Naive B cell (primary cell): ENCODE data around the gene VPS13D. TPM values are rescaled to one million over a fixed set of nuclear protein-coding genes. Genes with fewer than 3 reads are reported as not detected.

Experiments
- ATAC-seq, 2 donors: fragments of 150-1000 bp; cut with Tn5 transposase; 2 replicates each; pipeline ENCODE4 v1.10.0; 2021; ENCODE audit warnings: low read depth in 2 of 2, mild to moderate bottlenecking in 2 of 2, moderate library complexity in 2 of 2
- DNase-seq: peaks from one replicate; pipeline ENCODE4 v3.0.0; 2022
- H3K27ac Mint-ChIP-seq, 6 donors: one replicate each; pipeline ENCODE4 v1.8.0; 2020 to 2022; ENCODE audit warnings: mild to moderate bottlenecking in 6 of 6, mixed read lengths in 6 of 6, moderate library complexity in 5 of 6, inconsistent platforms in 2 of 6
- H3K27me3 Mint-ChIP-seq, 3 donors: one replicate each; pipeline ENCODE4 v1.8.0; 2021 to 2022; ENCODE audit warnings: mixed read lengths in 3 of 3, mild to moderate bottlenecking in 1 of 3
- H3K36me3 Mint-ChIP-seq, 2 donors: one replicate each; pipeline ENCODE4 v1.8.0; 2020 to 2022; ENCODE audit warnings: mixed read lengths in 2 of 2, inconsistent platforms in 1 of 2, mild to moderate bottlenecking in 1 of 2
- H3K4me1 Mint-ChIP-seq, 3 donors: one replicate each; pipeline ENCODE4 v1.8.0; 2020 to 2022; ENCODE audit warnings: mixed read lengths in 3 of 3, inconsistent platforms in 1 of 3, mild to moderate bottlenecking in 1 of 3, moderate library complexity in 1 of 3
- H3K4me3 Mint-ChIP-seq, 8 donors: one replicate each; pipeline ENCODE4 v1.8.0; 2020 to 2022; ENCODE audit warnings: mild to moderate bottlenecking in 8 of 8, mixed read lengths in 8 of 8, moderate library complexity in 8 of 8, inconsistent platforms in 2 of 8
- H3K9me3 Mint-ChIP-seq, 7 donors: one replicate each; pipeline ENCODE4 v1.8.0; 2020 to 2022; ENCODE audit warnings: mixed read lengths in 7 of 7, mild to moderate bottlenecking in 5 of 7, inconsistent platforms in 2 of 7, moderate library complexity in 1 of 7
- polyA plus RNA-seq, 6 donors: library from polyadenylated mRNA; unstranded; fragments of 300-500 nt; fragmentation: Illumina TruSeq; gene quantifications; one replicate each; pipeline ENCODE4 v1.2.3, GENCODE V29; 2021; ENCODE audit warnings: low read depth in 6 of 6

The VPS13D gene
- polyA plus RNA-seq, 6 donors from 2014 or later: 7.6 to 14.6 (median 11.8) TPM

DNA sequence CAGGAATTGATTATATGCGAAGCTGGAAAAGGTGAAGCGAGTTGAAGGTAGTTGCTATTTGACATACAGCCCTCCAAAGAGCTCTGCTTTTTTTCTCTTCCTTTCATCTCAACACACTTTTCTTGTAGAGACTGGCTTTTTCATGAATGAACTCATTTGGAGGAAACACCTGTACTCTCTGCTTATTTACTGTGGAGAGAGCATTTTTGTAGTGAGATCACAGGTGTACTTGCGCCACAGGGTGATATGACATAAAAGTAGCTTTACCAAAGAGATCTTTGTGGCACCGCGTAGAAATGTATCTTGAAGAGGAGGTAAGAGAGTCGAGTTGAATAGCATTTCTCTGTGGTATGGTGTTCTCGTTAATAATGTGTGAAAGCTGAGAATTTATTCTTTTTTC, 187.6 kb downstream of the VPS13D start:
- ATAC-seq: no peak
- H3K9me3 Mint-ChIP-seq: no peaks in the 10 kb centered on the region
- H3K4me1 Mint-ChIP-seq: peaks cover 0 to 42% (median 4%) of the 10 kb centered on the region in 3 donors
- no peak overlapping the region for H3K4me3 Mint-ChIP-seq
- H3K27ac Mint-ChIP-seq: peak overlapping the region in 1 of 6 donors; percentile 64
- peaks cover 32 to 37% of the 10 kb centered on the region in 2 donors for H3K36me3 Mint-ChIP-seq
- H3K27me3 Mint-ChIP-seq: no peaks in the 10 kb centered on the region
- DNase-seq: no peak

- H3K27ac Mint-ChIP-seq: no peak overlapping the region
- H3K4me3 Mint-ChIP-seq: no peak overlapping the region
- H3K36me3 Mint-ChIP-seq: peaks cover 24 to 37% of the 10 kb centered on the region in 2 donors
- DNase-seq (no peak), ATAC-seq (no peak)
- H3K27me3 Mint-ChIP-seq: no peaks in the 10 kb centered on the region
- no peaks in the 10 kb centered on the region for H3K9me3 Mint-ChIP-seq
- peaks cover 0 to 40% (median 4%) of the 10 kb centered on the region in 3 donors for H3K4me1 Mint-ChIP-seq
Observed at GRCh38 chr1:12420171-12420570, 190.3 kb downstream of the VPS13D start.

DNA sequence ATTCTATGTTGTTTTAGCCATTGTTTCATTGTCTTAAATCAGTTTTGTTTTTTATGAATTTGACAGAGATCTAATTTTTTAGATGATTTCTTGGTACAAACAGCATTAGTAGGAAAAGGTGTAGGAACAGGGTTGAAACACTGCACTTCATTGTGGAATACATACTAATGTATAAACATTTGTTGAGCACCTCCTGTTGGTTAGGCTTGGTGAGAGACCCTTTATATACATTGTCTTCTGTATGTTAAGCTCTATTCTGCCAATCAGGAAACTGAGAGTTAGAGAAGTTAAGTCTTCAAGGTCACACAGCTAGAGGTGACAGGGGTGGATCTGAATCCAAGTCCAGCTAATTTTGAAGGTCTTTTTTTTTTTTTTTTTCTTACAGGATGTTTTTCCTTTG, 192.7 kb downstream of the VPS13D start:
- Mint-ChIP-seq H3K36me3 (peaks cover 20 to 21% of the 10 kb centered on the region in 2 donors), H3K27ac (peak overlapping the region in 2 of 6 donors; percentile 8 to 14), H3K9me3 (no peaks in the 10 kb centered on the region), H3K4me1 (peaks cover 0 to 25% (median under 1%) of the 10 kb centered on the region in 3 donors), H3K4me3 (no peak overlapping the region), H3K27me3 (no peaks in the 10 kb centered on the region)
- ATAC-seq (no peak), DNase-seq (no peak)

- Mint-ChIP-seq H3K4me1 (peaks cover 0 to 25% (median 0%) of the 10 kb centered on the region in 3 donors), H3K27me3 (no peaks in the 10 kb centered on the region), H3K36me3 (peaks cover 9 to 12% of the 10 kb centered on the region in 2 donors), H3K4me3 (no peak overlapping the region), H3K9me3 (no peaks in the 10 kb centered on the region), H3K27ac (peak overlapping the region in 3 of 6 donors; percentile 12 to 16 (median 15))
- ATAC-seq (no peak), DNase-seq (no peak)
Observed at GRCh38 chr1:12424087-12424529, 194.3 kb downstream of the VPS13D start.

DNA sequence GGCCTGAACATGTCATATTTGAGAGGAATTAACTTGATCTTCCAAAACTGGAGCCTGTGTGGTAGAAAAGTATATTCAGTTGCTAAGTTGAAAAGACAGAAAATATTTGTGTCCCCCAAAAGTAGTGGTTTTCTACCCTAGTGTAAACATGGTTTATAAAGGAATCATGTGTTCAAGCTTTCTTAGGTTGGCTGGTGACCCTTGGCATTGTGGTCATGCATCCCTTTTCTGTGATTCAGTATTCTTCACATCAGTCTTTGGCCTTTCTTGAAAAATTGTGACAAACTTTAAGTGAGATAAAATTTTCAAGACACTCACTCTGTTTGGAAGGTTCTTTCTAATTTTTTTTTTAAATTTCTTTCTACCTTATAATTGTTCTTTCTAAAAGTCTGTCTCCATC, 195.0 kb downstream of the VPS13D start:
- DNase-seq (no peak), ATAC-seq (no peak)
- Mint-ChIP-seq H3K36me3 (peaks cover 6 to 8% of the 10 kb centered on the region in 2 donors), H3K4me1 (peaks cover 0 to 25% (median 0%) of the 10 kb centered on the region in 3 donors), H3K27me3 (no peaks in the 10 kb centered on the region), H3K9me3 (no peaks in the 10 kb centered on the region), H3K27ac (peak overlapping the region in 1 of 6 donors; percentile 78), H3K4me3 (no peak overlapping the region)

GRCh38 chr1:12426030-12426429, 196.2 kb downstream of the VPS13D start:
- Mint-ChIP-seq H3K27me3 (no peaks in the 10 kb centered on the region), H3K27ac (peak overlapping the region in 1 of 6 donors; percentile 21), H3K4me1 (peaks cover 0 to 25% (median 0%) of the 10 kb centered on the region in 3 donors), H3K4me3 (no peak overlapping the region), H3K36me3 (peaks cover 6 to 8% of the 10 kb centered on the region in 2 donors), H3K9me3 (no peaks in the 10 kb centered on the region)
- ATAC-seq (no peak), DNase-seq (no peak)

DNA sequence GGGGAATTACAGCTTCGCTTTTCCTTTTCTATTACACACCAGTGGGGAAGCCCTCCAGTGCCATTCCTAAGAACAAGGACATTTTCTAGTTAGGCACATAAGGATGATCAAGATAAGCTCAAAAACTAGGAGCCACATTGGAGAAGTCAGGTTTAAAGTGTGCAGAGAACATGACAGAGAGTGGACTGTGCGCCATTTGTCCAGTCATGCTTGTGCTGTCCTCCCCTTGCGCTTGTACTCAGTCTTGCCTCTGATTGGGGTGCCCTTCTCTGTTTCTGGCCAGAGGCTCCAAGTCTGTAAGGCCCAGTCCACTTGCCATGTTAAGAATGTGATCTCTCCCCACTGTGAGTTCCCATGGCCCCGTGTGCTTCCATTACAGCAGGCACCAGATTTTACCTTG, 198.5 kb downstream of the VPS13D start:
- Mint-ChIP-seq H3K4me1 (peaks cover under 1 to 13% (median 1%) of the 10 kb centered on the region in 3 donors), H3K27ac (no peak overlapping the region), H3K36me3 (peaks cover 8 to 10% of the 10 kb centered on the region in 2 donors), H3K4me3 (no peak overlapping the region), H3K27me3 (no peaks in the 10 kb centered on the region), H3K9me3 (no peaks in the 10 kb centered on the region)
- DNase-seq (no peak), ATAC-seq (no peak)

DNA sequence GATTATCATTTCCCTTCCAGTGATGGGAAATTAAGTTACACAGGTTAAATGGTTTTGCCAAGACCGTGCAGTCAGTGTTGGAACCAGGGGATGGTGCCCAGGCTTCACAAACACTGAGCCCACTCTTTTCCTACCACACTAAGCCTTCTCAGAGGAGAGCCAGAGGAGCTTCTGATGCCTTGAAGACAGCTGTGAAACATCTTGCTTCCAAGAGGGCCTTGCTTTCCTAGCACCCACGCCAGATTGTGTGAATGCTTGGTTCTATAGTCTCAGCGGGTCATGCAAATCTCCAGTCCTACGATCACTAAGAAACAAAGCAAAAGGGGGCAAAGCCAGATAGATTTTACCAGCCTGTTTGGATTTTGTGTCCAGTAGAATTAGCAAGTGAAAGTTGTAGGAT, 200.7 kb downstream of the VPS13D start:
- no peak overlapping the region for H3K27ac Mint-ChIP-seq
- no peaks in the 10 kb centered on the region for H3K27me3 Mint-ChIP-seq
- H3K36me3 Mint-ChIP-seq: peaks cover 8 to 10% of the 10 kb centered on the region in 2 donors
- DNase-seq: no peak
- H3K9me3 Mint-ChIP-seq: no peaks in the 10 kb centered on the region
- peaks cover 14 to 21% (median 21%) of the 10 kb centered on the region in 3 donors for H3K4me1 Mint-ChIP-seq
- ATAC-seq: no peak
- H3K4me3 Mint-ChIP-seq: no peak overlapping the region

GRCh38 chr1:12432897-12433296, 203.1 kb downstream of the VPS13D start:
- Mint-ChIP-seq H3K4me1 (peaks cover 22 to 44% (median 32%) of the 10 kb centered on the region in 3 donors), H3K9me3 (peaks cover 0 to 2% (median 0%) of the 10 kb centered on the region in 7 donors), H3K4me3 (peak overlapping the region in 1 of 8 donors; percentile 24), H3K27ac (peak overlapping the region in 2 of 6 donors; percentile 75 to 76), H3K36me3 (peaks cover 4 to 8% of the 10 kb centered on the region in 2 donors), H3K27me3 (no peaks in the 10 kb centered on the region)
- no peak for ATAC-seq
- DNase-seq: no peak

- ATAC-seq (no peak), DNase-seq (no peak)
- H3K9me3 Mint-ChIP-seq: peaks cover 0 to 2% (median 0%) of the 10 kb centered on the region in 7 donors
- peaks cover 24 to 49% (median 38%) of the 10 kb centered on the region in 3 donors for H3K4me1 Mint-ChIP-seq
- H3K27me3 Mint-ChIP-seq: no peaks in the 10 kb centered on the region
- peak overlapping the region in 2 of 8 donors; percentile 5 to 24 for H3K4me3 Mint-ChIP-seq
- peaks cover 4 to 10% of the 10 kb centered on the region in 2 donors for H3K36me3 Mint-ChIP-seq
- H3K27ac Mint-ChIP-seq: peak overlapping the region in 5 of 6 donors; percentile 38 to 96 (median 74)
Observed at GRCh38 chr1:12433323-12434053, 203.7 kb downstream of the VPS13D start.

DNA sequence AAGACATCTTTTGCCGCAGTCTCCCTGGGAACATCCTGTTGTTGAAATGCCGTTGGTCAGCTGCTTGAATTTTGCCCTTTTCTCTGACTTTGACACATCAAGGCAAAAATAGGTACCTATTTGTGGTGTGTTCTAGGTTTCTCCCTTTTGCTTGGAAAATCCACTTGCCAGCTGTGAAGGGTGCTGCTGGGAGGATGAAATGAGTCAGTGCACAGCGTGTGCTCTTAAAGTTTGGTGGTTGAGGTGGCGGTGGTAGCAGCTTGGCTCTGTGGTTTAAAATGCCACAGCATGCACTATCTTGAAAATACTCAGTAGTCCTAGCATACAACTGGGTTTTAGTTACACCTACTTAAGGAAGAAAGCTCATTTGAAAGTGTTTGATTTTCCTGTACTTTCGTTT, 204.3 kb downstream of the VPS13D start:
- Mint-ChIP-seq H3K36me3 (peaks cover 4 to 11% of the 10 kb centered on the region in 2 donors), H3K27me3 (no peaks in the 10 kb centered on the region), H3K4me1 (peaks cover 31 to 56% (median 45%) of the 10 kb centered on the region in 3 donors), H3K9me3 (peaks cover 0 to 2% (median 0%) of the 10 kb centered on the region in 7 donors), H3K27ac (peak overlapping the region in 3 of 6 donors; percentile 41 to 75 (median 74)), H3K4me3 (peak overlapping the region in 1 of 8 donors; percentile 27)
- DNase-seq (no peak), ATAC-seq (no peak)

DNA sequence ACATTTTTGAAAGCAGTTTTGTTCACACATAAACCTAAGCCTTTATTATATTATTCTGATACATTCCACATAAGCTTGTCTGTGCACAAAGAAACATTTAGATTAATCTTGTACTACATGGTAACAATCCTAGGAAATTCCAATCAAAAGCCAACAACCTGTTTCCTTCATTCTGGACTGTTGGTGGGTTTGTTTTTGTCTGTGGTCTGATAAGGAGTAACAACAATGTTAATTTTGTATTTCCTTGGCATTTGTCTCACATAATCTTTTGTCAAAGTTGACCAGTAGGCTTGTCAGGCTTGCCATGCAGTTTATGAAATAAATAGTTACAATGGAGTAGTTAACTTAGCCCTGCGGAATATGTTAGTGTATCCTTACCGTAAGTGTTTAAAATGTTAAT, 204.9 kb downstream of the VPS13D start:
- no peaks in the 10 kb centered on the region for H3K27me3 Mint-ChIP-seq
- H3K4me1 Mint-ChIP-seq: peaks cover 33 to 61% (median 47%) of the 10 kb centered on the region in 3 donors
- DNase-seq: no peak

DNA sequence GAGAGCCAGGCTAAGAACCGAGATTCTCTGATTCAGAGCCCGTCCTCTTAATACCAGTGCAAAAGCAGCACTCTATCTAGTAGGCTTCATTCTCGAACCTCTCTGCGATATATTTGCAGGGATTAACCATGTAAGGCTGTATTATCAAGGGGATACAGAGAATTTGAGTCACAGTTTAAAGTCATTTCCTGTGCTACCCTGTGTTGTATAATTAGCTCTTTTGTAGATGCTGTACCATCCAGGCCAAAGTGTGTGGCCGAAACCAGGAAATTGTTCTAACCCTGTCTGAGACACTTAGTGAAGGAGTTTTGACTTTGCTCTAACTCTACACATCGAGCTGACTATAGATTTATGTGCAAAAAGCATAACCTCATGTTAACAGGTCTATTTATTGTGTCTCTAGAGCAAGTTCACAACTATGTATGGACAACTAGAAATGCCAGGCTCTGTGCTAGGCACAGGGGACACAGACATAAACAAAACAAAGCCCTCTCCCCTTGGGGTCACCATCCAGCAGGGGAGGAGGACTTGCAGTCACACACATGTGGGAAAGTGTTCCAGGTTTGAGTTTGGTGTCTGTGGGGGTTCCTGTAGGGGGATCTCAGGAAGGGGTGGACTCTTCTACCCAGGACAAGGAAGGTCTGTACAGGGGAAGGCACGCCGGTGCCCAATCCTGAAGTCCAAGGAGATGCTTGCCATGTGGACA, 206.0 kb downstream of the VPS13D start:
- H3K4me1 Mint-ChIP-seq: peaks cover 36 to 67% (median 47%) of the 10 kb centered on the region in 3 donors
- H3K36me3 Mint-ChIP-seq: peaks cover 4 to 24% of the 10 kb centered on the region in 2 donors
- ATAC-seq (peak; percentile 58 to 71), DNase-seq (peak; percentile 7)
- H3K27ac Mint-ChIP-seq: peak overlapping the region; percentile 51 to 85 (median 66)
- peak overlapping the region in 6 of 8 donors; percentile 1 to 36 (median 26) for H3K4me3 Mint-ChIP-seq
- H3K27me3 Mint-ChIP-seq: no peaks in the 10 kb centered on the region
- H3K9me3 Mint-ChIP-seq: peaks cover 0 to 2% (median 0%) of the 10 kb centered on the region in 7 donors

More for the DNA sequence above, 204.9 kb downstream of the VPS13D start:
- Mint-ChIP-seq H3K27ac (peak overlapping the region in 3 of 6 donors; percentile 39 to 74 (median 41)), H3K4me3 (peak overlapping the region in 1 of 8 donors; percentile 36), H3K9me3 (peaks cover 0 to 2% (median 0%) of the 10 kb centered on the region in 7 donors), H3K36me3 (peaks cover 4 to 15% of the 10 kb centered on the region in 2 donors)
- no peak for ATAC-seq
